Cardiac muscle cell (in vitro differentiated cells and primary cell): ENCODE results near the gene RIMKLB. TPM values are rescaled to one million over a fixed set of nuclear protein-coding genes. Genes with fewer than 3 reads are reported as not detected.
"Not testable (repeated sequence)": the region's sequence is repeated elsewhere in the genome, so short reads cannot be mapped to it uniquely, and the experiment has no call there.

ENCODE experiments used
- DNase-seq, 2 donors: peaks; one replicate each; pipeline versions ENCODE4 v3.0.0 to v3.0.0-alpha.2; 2010 to 2017; ENCODE audit warnings: low read depth in 1 of 2, low spot score in 1 of 2
- H3K27ac ChIP-seq: fragments of 200-600 bp; sonication (generic); 2 replicates; pipeline ENCODE4 v1.5.1; 2016
- H3K27me3 ChIP-seq: fragments of 200-600 bp; sonication (generic); 2 replicates; pipeline ENCODE4 v1.6.0; 2016; ENCODE audit warnings: control low read depth
- H3K36me3 ChIP-seq: fragments of 200-600 bp; sonication (generic); 2 replicates; pipeline ENCODE4 v1.5.1; 2016; ENCODE audit warnings: control low read depth
- H3K4me1 ChIP-seq: fragments of 200-600 bp; sonication (generic); 2 replicates; pipeline ENCODE4 v1.8.1; 2017; ENCODE audit warnings: low read depth, mild to moderate bottlenecking, mixed run types
- H3K4me3 ChIP-seq: fragments of 200-600 bp; sonication (generic); 2 replicates; pipeline ENCODE4 v1.5.1; 2016; ENCODE audit warnings: mild to moderate bottlenecking
- H3K9me3 ChIP-seq: fragments of 200-600 bp; sonication (generic); 2 replicates; pipeline ENCODE4 v1.5.1; 2017; ENCODE audit warnings: low read depth, mild to moderate bottlenecking, control low read depth
- polyA plus RNA-seq: library from polyadenylated mRNA; unstranded; fragments of >200 nt; fragmentation: Nextera tagmentation; extraction: Ambion mirVana; gene quantifications from 2 replicates; pipeline ENCODE4 v1.2.1, GENCODE V29; 2016
- total RNA-seq: library from RNA; depleted of rRNA; stranded (reverse); fragments of >200 nt; gene quantifications from 2 replicates; pipeline ENCODE4 v1.2.3, GENCODE V29; 2016
- TF ChIP-seq, protein P1 (sequence below): IDR thresholded peaks from 2 replicates; pipeline ENCODE4 v1.5.1; 2012; ENCODE audit warnings: low read depth, mild to moderate bottlenecking, low read length

The RIMKLB gene
- total and polyA plus RNA-seq, 2 experiments from 2014 or later, result 47.7 to 70.9 TPM

DNA sequence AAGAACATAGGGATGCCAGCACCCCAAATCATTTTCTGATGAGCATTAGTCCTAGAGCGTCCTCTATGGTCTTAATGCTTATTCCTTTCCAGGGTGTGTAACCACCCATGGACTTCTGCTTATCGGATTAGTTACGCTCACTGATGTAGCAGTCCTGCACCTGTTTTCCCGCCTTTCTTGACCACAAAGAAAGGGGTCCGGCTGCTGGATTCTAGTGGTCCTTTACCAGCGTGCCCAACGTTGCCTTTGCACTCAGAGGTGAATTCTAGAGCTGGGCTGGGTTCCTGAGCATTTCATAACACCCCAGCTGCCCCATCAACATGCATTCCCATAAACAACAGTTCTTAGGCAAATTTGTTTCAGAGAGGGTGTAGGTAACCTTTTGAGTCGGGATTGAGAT is 68.3 kb downstream of the RIMKLB start:
- not testable (repeated sequence) for H3K36me3 ChIP-seq, H3K4me3 ChIP-seq, H3K27ac ChIP-seq, DNase-seq, H3K9me3 ChIP-seq, H3K27me3 ChIP-seq
- peaks cover 11% of the 10 kb centered on the region for H3K4me1 ChIP-seq

GRCh38 chr12:8770499-8770898 is 72.7 kb downstream of the RIMKLB start:
- H3K27me3 ChIP-seq, result no peaks in the 10 kb centered on the region
- H3K27ac ChIP-seq, result no peak overlapping the region
- TF ChIP-seq, protein P1, sequence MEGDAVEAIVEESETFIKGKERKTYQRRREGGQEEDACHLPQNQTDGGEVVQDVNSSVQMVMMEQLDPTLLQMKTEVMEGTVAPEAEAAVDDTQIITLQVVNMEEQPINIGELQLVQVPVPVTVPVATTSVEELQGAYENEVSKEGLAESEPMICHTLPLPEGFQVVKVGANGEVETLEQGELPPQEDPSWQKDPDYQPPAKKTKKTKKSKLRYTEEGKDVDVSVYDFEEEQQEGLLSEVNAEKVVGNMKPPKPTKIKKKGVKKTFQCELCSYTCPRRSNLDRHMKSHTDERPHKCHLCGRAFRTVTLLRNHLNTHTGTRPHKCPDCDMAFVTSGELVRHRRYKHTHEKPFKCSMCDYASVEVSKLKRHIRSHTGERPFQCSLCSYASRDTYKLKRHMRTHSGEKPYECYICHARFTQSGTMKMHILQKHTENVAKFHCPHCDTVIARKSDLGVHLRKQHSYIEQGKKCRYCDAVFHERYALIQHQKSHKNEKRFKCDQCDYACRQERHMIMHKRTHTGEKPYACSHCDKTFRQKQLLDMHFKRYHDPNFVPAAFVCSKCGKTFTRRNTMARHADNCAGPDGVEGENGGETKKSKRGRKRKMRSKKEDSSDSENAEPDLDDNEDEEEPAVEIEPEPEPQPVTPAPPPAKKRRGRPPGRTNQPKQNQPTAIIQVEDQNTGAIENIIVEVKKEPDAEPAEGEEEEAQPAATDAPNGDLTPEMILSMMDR, result no peak

DNA sequence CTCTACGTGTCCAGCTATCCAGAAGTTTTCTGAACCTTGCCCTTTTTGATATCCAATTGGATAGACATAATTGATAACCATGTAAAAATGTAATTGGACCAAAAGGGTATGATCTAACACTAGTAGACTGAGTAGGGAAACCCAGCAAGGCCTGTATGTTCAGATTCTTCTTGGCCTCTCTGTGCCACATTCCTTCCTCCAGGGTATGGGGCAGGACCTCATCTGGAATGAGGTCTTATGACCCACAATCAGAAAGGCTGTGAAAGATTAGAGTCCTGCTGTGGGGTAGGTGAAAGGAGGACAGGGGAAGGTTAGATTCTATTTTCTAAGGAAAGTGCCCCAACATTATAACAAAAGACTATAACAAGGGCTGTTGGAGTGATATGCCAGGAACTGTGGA is 73.3 kb downstream of the RIMKLB start:
- no peaks in the 10 kb centered on the region for H3K27me3 ChIP-seq
- TF ChIP-seq, protein P1, result no peak
- DNase-seq, result no peak

More at GRCh38 chr12:8770499-8770898, 72.7 kb downstream of the RIMKLB start:
- DNase-seq, result no peak
- no peak overlapping the region for H3K4me3 ChIP-seq
- H3K36me3 ChIP-seq, result peaks cover 9% of the 10 kb centered on the region
- no peaks in the 10 kb centered on the region for H3K4me1 ChIP-seq
- H3K9me3 ChIP-seq, result no peaks in the 10 kb centered on the region

GRCh38 chr12:8773461-8773860 is 75.7 kb downstream of the RIMKLB start:
- no peaks in the 10 kb centered on the region for H3K27me3 ChIP-seq
- H3K27ac ChIP-seq, result peak overlapping the region; percentile 1
- no peaks in the 10 kb centered on the region for H3K4me1 ChIP-seq
- no peaks in the 10 kb centered on the region for H3K9me3 ChIP-seq
- no peak overlapping the region for H3K4me3 ChIP-seq
- peak in 1 of 2 donors; percentile 67 for DNase-seq
- TF ChIP-seq, protein P1, result no peak
- peaks cover 17% of the 10 kb centered on the region for H3K36me3 ChIP-seq

More for the DNA sequence above, 73.3 kb downstream of the RIMKLB start:
- Histone ChIP-seq H3K4me1 (no peaks in the 10 kb centered on the region), H3K9me3 (no peaks in the 10 kb centered on the region), H3K36me3 (peaks cover 15% of the 10 kb centered on the region), H3K27ac (no peak overlapping the region), H3K4me3 (no peak overlapping the region)

DNA sequence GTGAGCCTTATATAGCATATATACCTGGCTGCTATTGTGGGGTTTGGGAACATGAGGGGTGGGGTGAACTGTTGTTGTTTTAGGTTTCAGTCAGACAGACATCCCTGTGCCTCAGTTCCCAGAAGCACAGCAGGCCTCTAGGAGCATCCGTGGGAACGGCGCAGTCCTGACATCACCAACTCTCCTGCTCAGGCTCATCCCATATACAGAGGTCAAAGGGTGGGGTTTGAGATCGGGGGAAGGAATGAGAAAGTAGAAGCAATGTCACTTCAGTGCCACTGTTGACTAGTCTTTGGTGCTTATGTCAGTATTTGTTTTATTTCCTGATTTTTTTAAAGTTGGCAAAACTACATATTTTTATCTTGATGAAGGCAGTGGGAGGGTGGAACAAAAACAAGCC is 81.5 kb downstream of the RIMKLB start:
- no peak overlapping the region for H3K4me3 ChIP-seq
- no peak overlapping the region for H3K27ac ChIP-seq
- DNase-seq, result no peak
- H3K9me3 ChIP-seq, result no peaks in the 10 kb centered on the region
- TF ChIP-seq, protein P1, result no peak
- no peaks in the 10 kb centered on the region for H3K27me3 ChIP-seq
- H3K36me3 ChIP-seq, result peaks cover 17% of the 10 kb centered on the region
- no peaks in the 10 kb centered on the region for H3K4me1 ChIP-seq

DNA sequence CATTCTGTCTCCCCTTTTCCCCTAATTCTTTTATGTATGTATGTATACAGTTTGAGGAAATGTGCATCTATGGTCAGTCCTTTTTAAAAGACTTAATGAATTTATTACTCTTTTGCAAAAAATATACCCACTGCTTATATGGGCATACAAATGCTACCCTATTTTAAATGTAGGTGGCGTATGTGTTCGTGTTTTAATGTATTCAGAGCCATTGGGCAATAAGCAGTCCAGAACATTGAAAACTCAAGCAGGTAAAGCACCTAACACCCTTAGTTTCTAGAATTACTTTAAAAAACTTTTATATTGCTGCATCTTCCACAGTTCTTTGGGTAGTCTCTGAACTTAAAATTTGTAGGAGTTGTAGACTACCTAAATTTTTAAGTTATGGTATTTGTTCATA is 82.1 kb downstream of the RIMKLB start:
- DNase-seq, result no peak
- no peaks in the 10 kb centered on the region for H3K4me1 ChIP-seq
- H3K36me3 ChIP-seq, result peaks cover 14% of the 10 kb centered on the region
- TF ChIP-seq, protein P1, result no peak
- H3K9me3 ChIP-seq, result no peaks in the 10 kb centered on the region
- no peak overlapping the region for H3K4me3 ChIP-seq
- no peak overlapping the region for H3K27ac ChIP-seq
- H3K27me3 ChIP-seq, result no peaks in the 10 kb centered on the region
